ENCODE measurements around the gene FAM222B. TPM values are rescaled to one million over a fixed set of nuclear protein-coding genes. Genes with fewer than 3 reads are reported as not detected.

FAM222B gene
- total and polyA plus RNA-seq, 9 of the 15 experiments (the other 6 are each of a cell fraction or from before 2014, with no cell fraction given) = 4.0 to 34.6 (median 7.5) TPM

- no peak for TF ChIP-seq ZNF77 (CRISPR knock-in tag; IDR thresholded peaks at IDR 0.05)
- peak; percentile 96 for TF ChIP-seq EGR1 (conservative IDR thresholded peaks at IDR 0.05)
- TF ChIP-seq RB1 (IDR thresholded peaks at IDR 0.05; ENCODE audit: low read depth) = no peak
- TF ChIP-seq SMAD3 (CRISPR knock-in tag; conservative IDR thresholded peaks at IDR 0.05) = no peak
- TF ChIP-seq ZBTB43 (CRISPR knock-in tag; IDR thresholded peaks at IDR 0.05) = no peak
These were observed 29.7 kb downstream of the FAM222B start (continued) for GRCh38 chr17:28812748-28813377.

GRCh38 chr17:28812091-28812747, 30.4 kb downstream of the FAM222B start:
- in situ Hi-C loops (cut with MboI) = no loop called here
- peak overlapping the region; percentile 91 for H3K27ac ChIP-seq (ENCODE audit: extremely low read depth, low read depth, low read length)
- DNase-seq (ENCODE audit: extremely low read depth in 1 of 4, low spot score in 3 of 4) (peak; percentile 99 to 100 (median 99)), ATAC-seq (peak; percentile 99), FAIRE-seq (peak; percentile 81)
- H4K20me1 ChIP-seq (replicated peaks; ENCODE audit: control insufficient read depth, insufficient read depth, low read length) = peaks cover 7% of the 10 kb centered on the region
- ChIA-PET POLR2A (interaction anchor here (0.6 to 1.6 kb wide), 4 partner anchors 10 to 42 kb away, joined by 3 to 6 read pairs (median 4); no protein-coding TSS in a partner anchor), CTCF (ENCODE audit: low intra/inter-chr PET ratio) (interaction anchor here (0.6 kb wide), 1 partner anchor 49 kb away, joined by 3 read pairs; no protein-coding TSS in a partner anchor)
- H3K9ac ChIP-seq (ENCODE audit: insufficient read depth in 1 of 2, low read depth in 2 of 2, low read length in 2 of 2) = peak overlapping the region; percentile 67 to 92
- H3K27me3 ChIP-seq (ENCODE audit: control insufficient read depth in 2 of 2, insufficient read depth in 2 of 2, low read length in 2 of 2) = no peaks in the 10 kb centered on the region
- H3K4me3 ChIP-seq = peak overlapping the region; percentile 63
- BruUV-seq (replicated peaks) = no TSS peak
- under 1% methylated on average over 36 of the region's 47 CpGs for WGBS (ENCODE audit: insufficient coverage, low coverage, missing lambda C conversion rate)
- H3K9me1 ChIP-seq (ENCODE audit: control insufficient read depth, insufficient read depth, low read length) = no peaks in the 10 kb centered on the region
- H3K4me2 ChIP-seq (ENCODE audit: insufficient read depth, low read length) = peak overlapping the region; percentile 98
- H3K9me3 ChIP-seq (replicated peaks; ENCODE audit: control insufficient read depth, insufficient read depth, low read depth, low read length) = no peaks in the 10 kb centered on the region
- peaks cover 16% of the 10 kb centered on the region for H3K36me3 ChIP-seq (ENCODE audit: control insufficient read depth, insufficient read depth, low read length)
- intact Hi-C loops (cut with micrococcal nuclease) = loop anchor here (5.0 kb wide), 1 partner anchor 85 kb away; the partner anchor contains the start of genes NEK8 and TLCD1
- peak overlapping the region; percentile 94 for H2AFZ ChIP-seq (ENCODE audit: low read depth, low read length)
- peaks cover 96% of the 10 kb centered on the region for H3K79me2 ChIP-seq (ENCODE audit: control insufficient read depth, insufficient read depth, low read length)
- H3K4me1 ChIP-seq (replicated peaks in 1 of 2; ENCODE audit: control insufficient read depth in 2 of 2, insufficient read depth in 2 of 2, low read length in 2 of 2) = peaks cover 42 to 51% of the 10 kb centered on the region in 2 experiments
- peak; percentile 97 for TF ChIP-seq FOS (IDR thresholded peaks at IDR 0.05; ENCODE audit: extremely low read depth, insufficient read length)
- TF ChIP-seq ZNF384 (IDR thresholded peaks at IDR 0.05; ENCODE audit: low read depth, low read length) = no peak
- 0 out of 4 replicates have a peak, but pooled peaks of 1 of the 2 experiments have one; percentile 34 for TF ChIP-seq NONO (IDR thresholded peaks at IDR 0.05; ENCODE audit: low read depth in 2 of 2, low read length in 1 of 2)
- no peak for TF ChIP-seq DEAF1 (CRISPR knock-in tag; IDR thresholded peaks at IDR 0.05)
- peak; percentile 40; the same call in 1 of the 2 replicates for TF ChIP-seq NKRF (IDR thresholded peaks at IDR 0.05; ENCODE audit: borderline replicate concordance)
- peak; percentile 16 to 79; a peak in 1 of 4 replicates for TF ChIP-seq MNT (conservative IDR thresholded peaks at IDR 0.05)

Data from K562 (cell line).